Endothelial cell of umbilical vein (primary cell): Measurements from ENCODE around the gene AP4M1. TPM values are rescaled to one million over a fixed set of nuclear protein-coding genes. Genes with fewer than 3 reads are reported as not detected.

Source experiments
- BruUV-seq: library from RNA; stranded (reverse); fragments of 400-500 nt; replicated peaks from 2 replicates; lab custom pipeline; 2021; lab: Mats Ljungman, UMichigan
- CTCF ChIA-PET: fragments of 300-600, 350-600 bp; sonication (Branson Sonifier 250); formaldehyde crosslinking; loops from one replicate; lab custom pipeline; 2021; ENCODE audit warnings: antibody characterized with exemption, inconsistent platforms; lab: Charles Lee
- POLR2A ChIA-PET: fragments of 300-600, 350-600 bp; sonication (Branson Sonifier 250); formaldehyde crosslinking; loops from one replicate; lab custom pipeline; 2021; ENCODE audit warnings: antibody characterized with exemption, inconsistent platforms; lab: Charles Lee
- DNase-seq: peaks from one replicate; pipeline ENCODE4 v3.0.0-alpha.2; 2011; ENCODE audit warnings: low read depth, low spot score
- FAIRE-seq: peaks from 2 replicates; lab custom pipeline; 2011; peaks lifted over from hg19 to GRCh38; lab: Jason Lieb, UNC
- H2AFZ ChIP-seq: 2 replicates; pipeline ENCODE4 v1.6.0; 2012; ENCODE audit warnings: low read depth, low read length, control low read depth, inconsistent platforms
- H3K27ac ChIP-seq: 2 replicates; pipeline ENCODE4 v1.5.1; 2011; ENCODE audit warnings: low read depth, mild to moderate bottlenecking, control low read depth, low read length, moderate library complexity; ENCODE audit not compliant: insufficient read depth
- H3K27me3 ChIP-seq, 2 experiments: 2 replicates each; pipeline versions ENCODE4 v1.6.0 to v1.6.1; 2011; ENCODE audit warnings: low read length in 2 of 2, mixed read lengths in 1 of 2; ENCODE audit not compliant: control insufficient read depth in 2 of 2, insufficient read depth in 2 of 2
- H3K36me3 ChIP-seq, 2 experiments: 2 replicates in 1 of 2; 3 replicates in 1 of 2; pipeline ENCODE4 v1.5.1; 2011; ENCODE audit warnings: low read length in 2 of 2, mild to moderate bottlenecking in 1 of 2, moderate library complexity in 1 of 2; ENCODE audit not compliant: control insufficient read depth in 2 of 2, insufficient read depth in 2 of 2; ENCODE audit errors: extremely low read depth in 1 of 2
- H3K4me1 ChIP-seq: 3 replicates; pipeline ENCODE4 v1.5.1; 2011; ENCODE audit warnings: mild to moderate bottlenecking, low read length; ENCODE audit not compliant: control insufficient read depth, insufficient read depth; ENCODE audit errors: extremely low read depth
- H3K4me2 ChIP-seq: 2 replicates; pipeline ENCODE4 v1.6.1; 2011; ENCODE audit warnings: low read length, control low read depth, mixed read lengths; ENCODE audit not compliant: insufficient read depth
- H3K4me3 ChIP-seq, 3 experiments: fragments of 200-600 bp in 1 of 3; sonication (generic), shearing (Covaris generic) in 1 of 3; replicated peaks in 1 of 3; 2 replicates each; pipeline ENCODE4 v1.5.1; 2011 to 2016; ENCODE audit warnings: control low read depth in 3 of 3, low read length in 3 of 3, mild to moderate bottlenecking in 2 of 3, inconsistent platforms in 1 of 3, low read depth in 1 of 3, moderate library complexity in 1 of 3; ENCODE audit not compliant: insufficient read depth in 1 of 3
- H3K79me2 ChIP-seq: 2 replicates; pipeline ENCODE4 v1.6.0; 2012; ENCODE audit warnings: low read length, inconsistent platforms; ENCODE audit not compliant: control insufficient read depth, insufficient read depth
- H3K9ac ChIP-seq: replicated peaks from 2 replicates; pipeline ENCODE3; 2011; ENCODE audit warnings: low read length, control low read depth; ENCODE audit not compliant: insufficient read depth; ENCODE audit errors: extremely low read depth
- H3K9me1 ChIP-seq: replicated peaks from 3 replicates; pipeline ENCODE4 v1.6.0; 2011; ENCODE audit warnings: mild to moderate bottlenecking, low read length; ENCODE audit not compliant: control insufficient read depth, insufficient read depth; ENCODE audit errors: extremely low read depth
- H3K9me3 ChIP-seq: replicated peaks from 2 replicates; pipeline ENCODE4 v1.5.1; 2012; ENCODE audit warnings: low read length, inconsistent platforms; ENCODE audit not compliant: control insufficient read depth, insufficient read depth
- H4K20me1 ChIP-seq: replicated peaks from 2 replicates; pipeline ENCODE3; 2011; ENCODE audit warnings: mild to moderate bottlenecking, low read length; ENCODE audit not compliant: control insufficient read depth, insufficient read depth; ENCODE audit errors: extremely low read depth
- EZH2 ChIP-seq: IDR thresholded peaks from 2 replicates; pipeline ENCODE4 v1.6.1; 2012; ENCODE audit warnings: borderline replicate concordance, low read depth, mild to moderate bottlenecking, moderate library complexity, low read length, inconsistent platforms; ENCODE audit not compliant: severe bottlenecking
- FOS ChIP-seq: IDR thresholded peaks from 2 replicates; pipeline ENCODE4 v1.6.1; 2011; ENCODE audit warnings: mild to moderate bottlenecking, low read length, moderate library complexity, borderline replicate concordance; ENCODE audit not compliant: insufficient read depth
- GATA2 ChIP-seq: IDR thresholded peaks from 2 replicates; pipeline ENCODE4 v1.7.0; 2011; ENCODE audit warnings: low read depth, mild to moderate bottlenecking, moderate library complexity, mixed read lengths, low read length; ENCODE audit not compliant: insufficient read length, insufficient read depth
- JUN ChIP-seq: IDR thresholded peaks from 2 replicates; pipeline ENCODE4 v1.6.1; 2011; ENCODE audit warnings: borderline replicate concordance, low read depth; ENCODE audit not compliant: insufficient read length, insufficient read depth
- MYC ChIP-seq: IDR thresholded peaks from one replicate; pipeline ENCODE4 v1.6.1; 2011; ENCODE audit warnings: mild to moderate bottlenecking, low read depth, low read length
- POLR2AphosphoS5 ChIP-seq: IDR thresholded peaks from 2 replicates; pipeline ENCODE4 v1.6.1; 2012; ENCODE audit warnings: low read depth, mild to moderate bottlenecking, control low read depth, low read length, moderate library complexity; ENCODE audit not compliant: insufficient read depth
- dilution Hi-C: fragments of 300-500 bp; cut with MboI; formaldehyde crosslinking; loops from one replicate; pipeline ENCODE4 v1.15.0; 2019; ENCODE audit warnings: low sequenced_read_pairs; ENCODE audit not compliant: extremely low pct_ligation_motif_present
- intact Hi-C: fragments of 100-400 bp; cut with micrococcal nuclease; formaldehyde crosslinking; loops from one replicate; pipeline ENCODE4 v1.10.0; 2022
- polyA plus RNA-seq, 4 experiments: library from polyadenylated mRNA; depleted of rRNA in 3 of 4; stranded (reverse) in 3 of 4; unstranded in 1 of 4; fragments of >200 nt; gene quantifications; 2 replicates each; pipeline versions ENCODE4 v1.2.1 to v1.2.3, GENCODE V29; 2011 to 2012; ENCODE audit warnings: missing spikeins in 1 of 4
- total RNA-seq: library from RNA; stranded (reverse); gene quantifications from 2 replicates; pipeline ENCODE4 v1.2.3, GENCODE V29; 2021
- TF ChIP-seq, protein P1 (sequence below): IDR thresholded peaks from 2 replicates; pipeline ENCODE4 v1.6.1; 2011; ENCODE audit not compliant: insufficient read depth, insufficient read length
- TF ChIP-seq, protein P2 (sequence below), 2 donors: IDR thresholded peaks; 1 replicate in 1 of 2; 2 replicates in 1 of 2; pipeline ENCODE4 v1.5.1; 2011; ENCODE audit warnings: low read length in 2 of 2, mild to moderate bottlenecking in 2 of 2, moderate library complexity in 2 of 2, control low read depth in 1 of 2, inconsistent platforms in 1 of 2, low read depth in 1 of 2; ENCODE audit not compliant: insufficient read depth in 1 of 2; ENCODE audit errors: extremely low read depth in 1 of 2

Gene AP4M1
- total and polyA plus RNA-seq, 2 donors (not counting 3 experiments of a cell fraction or from before 2014, with no cell fraction given): 20.5 to 27.4 TPM

DNA sequence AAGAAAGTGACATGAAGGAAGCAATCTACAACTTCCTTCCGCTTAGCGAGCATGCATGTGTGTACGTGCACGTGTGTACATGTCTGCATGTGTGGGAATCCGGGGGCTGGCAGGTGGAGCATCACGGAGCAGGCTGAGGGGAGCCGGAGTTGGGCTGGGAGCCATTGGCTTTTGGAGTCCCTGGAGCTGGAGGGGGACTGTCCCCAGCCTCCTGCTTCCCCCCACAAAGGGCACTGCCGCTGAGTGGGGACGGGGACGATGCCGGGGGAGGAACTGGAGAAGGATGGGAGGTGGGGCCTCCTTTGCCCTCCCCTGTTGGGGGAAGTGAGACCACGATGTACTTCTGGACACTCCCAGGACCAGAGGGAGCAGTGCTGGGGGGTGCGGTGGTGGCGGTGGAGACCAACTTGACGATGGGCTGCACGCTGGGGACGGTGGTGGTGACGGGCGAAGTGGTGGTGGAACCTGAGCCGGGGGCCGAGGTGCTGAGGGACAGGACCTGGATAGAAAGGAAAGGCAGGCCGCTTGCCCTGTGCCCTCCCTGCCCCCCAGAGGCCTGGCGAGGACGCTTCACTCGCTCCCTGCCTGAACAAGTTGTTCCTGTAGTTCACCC lies 5.8 kb downstream of the AP4M1 start:
- Histone ChIP-seq H4K20me1 (no peaks in the 10 kb centered on the region), H3K36me3 (peaks cover 12 to 47% of the 10 kb centered on the region in 2 experiments), H2AFZ (no peak overlapping the region), H3K27ac (no peak overlapping the region), H3K9me1 (no peaks in the 10 kb centered on the region), H3K9ac (no peak overlapping the region), H3K4me2 (no peak overlapping the region), H3K9me3 (no peaks in the 10 kb centered on the region), H3K79me2 (peaks cover 1% of the 10 kb centered on the region), H3K4me1 (peaks cover 6% of the 10 kb centered on the region), H3K4me3 (no peak overlapping the region), H3K27me3 (no peaks in the 10 kb centered on the region)
- DNase-seq (no peak), FAIRE-seq (no peak)
- intact Hi-C loops: loop anchor here (10.0 kb wide), 1 partner anchor 1018 kb away; the partner anchor contains the start of gene SERPINE1
- ChIA-PET CTCF (no interaction called here), POLR2A (no interaction called here)
- TF ChIP-seq, protein P1, sequence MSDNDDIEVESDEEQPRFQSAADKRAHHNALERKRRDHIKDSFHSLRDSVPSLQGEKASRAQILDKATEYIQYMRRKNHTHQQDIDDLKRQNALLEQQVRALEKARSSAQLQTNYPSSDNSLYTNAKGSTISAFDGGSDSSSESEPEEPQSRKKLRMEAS: no peak
- TF ChIP-seq POLR2AphosphoS5 (no peak), JUN (no peak), GATA2 (no peak), EZH2 (no peak), FOS (no peak), MYC (no peak)
- TF ChIP-seq, protein P2, sequence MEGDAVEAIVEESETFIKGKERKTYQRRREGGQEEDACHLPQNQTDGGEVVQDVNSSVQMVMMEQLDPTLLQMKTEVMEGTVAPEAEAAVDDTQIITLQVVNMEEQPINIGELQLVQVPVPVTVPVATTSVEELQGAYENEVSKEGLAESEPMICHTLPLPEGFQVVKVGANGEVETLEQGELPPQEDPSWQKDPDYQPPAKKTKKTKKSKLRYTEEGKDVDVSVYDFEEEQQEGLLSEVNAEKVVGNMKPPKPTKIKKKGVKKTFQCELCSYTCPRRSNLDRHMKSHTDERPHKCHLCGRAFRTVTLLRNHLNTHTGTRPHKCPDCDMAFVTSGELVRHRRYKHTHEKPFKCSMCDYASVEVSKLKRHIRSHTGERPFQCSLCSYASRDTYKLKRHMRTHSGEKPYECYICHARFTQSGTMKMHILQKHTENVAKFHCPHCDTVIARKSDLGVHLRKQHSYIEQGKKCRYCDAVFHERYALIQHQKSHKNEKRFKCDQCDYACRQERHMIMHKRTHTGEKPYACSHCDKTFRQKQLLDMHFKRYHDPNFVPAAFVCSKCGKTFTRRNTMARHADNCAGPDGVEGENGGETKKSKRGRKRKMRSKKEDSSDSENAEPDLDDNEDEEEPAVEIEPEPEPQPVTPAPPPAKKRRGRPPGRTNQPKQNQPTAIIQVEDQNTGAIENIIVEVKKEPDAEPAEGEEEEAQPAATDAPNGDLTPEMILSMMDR (IDR thresholded peaks at IDR 0.05; ENCODE audit: extremely low read depth in 1 of 2, insufficient read depth in 1 of 2, low read depth in 1 of 2, low read length in 2 of 2): no peak
- TSS peak; percentile 96 for BruUV-seq
- dilution Hi-C loops: no loop called here
